ENCODE results near the gene USP12.
"Not testable (repeated sequence)": the region's sequence is repeated elsewhere in the genome, so short reads cannot be mapped to it uniquely, and the experiment has no call there.

The USP12 gene

DNA sequence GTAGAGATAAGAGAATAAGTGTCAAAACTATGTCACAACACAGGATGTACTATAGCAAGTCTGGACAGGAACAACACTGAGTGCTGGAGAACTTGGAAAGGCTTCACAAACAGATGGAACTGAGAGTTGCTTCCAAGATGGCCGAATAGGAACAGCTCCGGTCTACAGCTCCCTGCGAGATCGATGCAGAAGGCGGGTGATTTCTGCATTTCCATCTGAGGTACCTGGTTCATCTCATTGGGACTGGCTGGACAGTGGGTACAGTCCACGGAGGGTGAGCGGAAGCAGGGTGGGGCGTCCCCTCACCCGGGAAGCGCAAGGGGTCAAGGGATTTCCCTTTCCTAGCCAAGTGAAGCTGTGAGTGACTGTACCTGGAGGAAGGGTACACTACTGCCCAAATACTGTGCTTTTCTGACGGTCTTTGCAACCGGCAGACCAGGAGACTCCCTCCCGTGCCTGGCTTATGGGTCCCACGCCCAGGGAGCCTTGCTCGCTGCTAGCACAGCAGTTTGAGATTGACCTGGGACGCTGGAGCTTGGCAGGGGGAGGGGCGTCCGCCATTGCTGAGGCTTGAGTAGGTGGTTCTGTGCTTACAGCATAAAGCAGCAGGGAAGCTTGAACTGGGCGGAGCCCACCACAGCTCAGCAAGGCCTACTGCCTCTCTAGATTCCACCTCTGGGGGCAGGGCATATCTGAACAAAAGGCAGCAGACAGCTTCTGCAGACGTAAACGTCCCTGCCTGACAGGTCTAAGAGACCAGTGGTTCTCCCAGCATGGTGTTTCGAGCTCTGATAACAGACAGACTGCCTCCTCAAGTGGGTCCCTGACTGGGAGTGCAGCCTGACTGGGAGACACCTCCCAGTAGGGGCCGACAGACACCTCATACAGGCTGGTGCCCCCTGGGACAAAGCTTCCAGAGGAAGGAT, 46.0 kb downstream of the USP12 start:
- H3K27ac ChIP-seq, result no peak overlapping the region
- TF ChIP-seq ZFX (IDR thresholded peaks at IDR 0.05), result no peak
- TF ChIP-seq, protein P1, sequence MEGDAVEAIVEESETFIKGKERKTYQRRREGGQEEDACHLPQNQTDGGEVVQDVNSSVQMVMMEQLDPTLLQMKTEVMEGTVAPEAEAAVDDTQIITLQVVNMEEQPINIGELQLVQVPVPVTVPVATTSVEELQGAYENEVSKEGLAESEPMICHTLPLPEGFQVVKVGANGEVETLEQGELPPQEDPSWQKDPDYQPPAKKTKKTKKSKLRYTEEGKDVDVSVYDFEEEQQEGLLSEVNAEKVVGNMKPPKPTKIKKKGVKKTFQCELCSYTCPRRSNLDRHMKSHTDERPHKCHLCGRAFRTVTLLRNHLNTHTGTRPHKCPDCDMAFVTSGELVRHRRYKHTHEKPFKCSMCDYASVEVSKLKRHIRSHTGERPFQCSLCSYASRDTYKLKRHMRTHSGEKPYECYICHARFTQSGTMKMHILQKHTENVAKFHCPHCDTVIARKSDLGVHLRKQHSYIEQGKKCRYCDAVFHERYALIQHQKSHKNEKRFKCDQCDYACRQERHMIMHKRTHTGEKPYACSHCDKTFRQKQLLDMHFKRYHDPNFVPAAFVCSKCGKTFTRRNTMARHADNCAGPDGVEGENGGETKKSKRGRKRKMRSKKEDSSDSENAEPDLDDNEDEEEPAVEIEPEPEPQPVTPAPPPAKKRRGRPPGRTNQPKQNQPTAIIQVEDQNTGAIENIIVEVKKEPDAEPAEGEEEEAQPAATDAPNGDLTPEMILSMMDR (conservative IDR thresholded peaks at IDR 0.05), result no peak

DNA sequence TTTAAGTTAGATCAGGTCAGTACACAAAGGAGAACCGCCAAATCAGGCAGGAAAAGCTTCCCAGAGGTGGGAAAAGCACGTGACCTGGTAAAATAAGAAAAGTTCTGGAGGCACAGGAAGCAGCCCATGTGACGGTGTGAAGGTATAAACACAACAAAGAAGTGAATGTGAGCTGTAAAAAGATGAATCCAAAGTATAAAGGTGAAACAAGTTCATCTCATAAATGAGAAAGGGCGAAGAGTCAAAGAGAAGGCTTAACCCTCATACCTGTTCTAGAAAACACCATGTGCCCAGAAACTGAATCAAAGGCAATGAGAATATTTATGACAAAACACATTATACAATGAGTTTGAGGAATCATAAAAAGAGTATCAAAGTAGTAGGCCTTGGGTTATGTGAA, 47.0 kb downstream of the USP12 start:
- no peak for TF ChIP-seq ZFX (IDR thresholded peaks at IDR 0.05)
- TF ChIP-seq, protein P1 (conservative IDR thresholded peaks at IDR 0.05), result no peak
- no peak overlapping the region for H3K27ac ChIP-seq

DNA sequence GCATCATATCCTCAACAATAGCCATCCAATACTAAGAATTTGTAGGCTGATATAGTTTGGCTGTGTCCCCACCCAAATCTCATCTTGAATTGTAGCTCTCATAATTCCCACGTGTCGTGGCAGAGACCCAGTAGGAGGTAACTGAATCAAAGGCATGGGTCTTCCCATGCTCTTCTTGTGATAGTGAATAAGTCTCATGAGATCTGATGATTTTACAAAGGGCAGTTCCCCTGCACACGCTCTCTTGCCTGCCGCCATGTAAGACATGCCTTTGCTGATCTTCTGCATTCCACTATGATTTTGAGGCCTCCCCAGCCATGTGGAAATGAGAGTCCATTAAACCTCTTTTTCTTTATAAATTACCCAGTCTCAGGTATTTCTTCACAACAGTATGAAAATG, 48.2 kb downstream of the USP12 start:
- not testable (repeated sequence) for H3K27ac ChIP-seq

DNA sequence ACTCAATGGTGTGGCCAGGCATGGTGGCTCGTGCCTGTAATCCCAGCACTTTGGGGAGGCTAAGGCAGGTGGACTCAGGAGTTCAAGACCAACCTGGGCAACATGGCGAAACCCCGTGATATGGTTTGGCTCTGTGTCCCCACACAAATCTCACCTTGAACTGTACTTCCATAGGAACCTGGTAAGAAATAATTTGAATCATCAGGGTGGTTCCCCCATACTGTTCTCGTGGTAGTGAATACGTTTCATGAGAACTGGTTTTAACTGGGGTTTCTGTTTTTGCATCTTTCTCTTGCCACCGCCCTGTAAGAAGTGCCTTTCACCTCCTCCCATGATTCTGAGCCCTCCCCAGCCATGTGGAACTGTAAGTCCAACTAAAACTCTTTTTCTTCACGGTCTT, 49.6 kb downstream of the USP12 start:
- no peak overlapping the region for H3K27ac ChIP-seq
- TF ChIP-seq, protein P1 (conservative IDR thresholded peaks at IDR 0.05), result no peak
- TF ChIP-seq ZFX (IDR thresholded peaks at IDR 0.05), result no peak

DNA sequence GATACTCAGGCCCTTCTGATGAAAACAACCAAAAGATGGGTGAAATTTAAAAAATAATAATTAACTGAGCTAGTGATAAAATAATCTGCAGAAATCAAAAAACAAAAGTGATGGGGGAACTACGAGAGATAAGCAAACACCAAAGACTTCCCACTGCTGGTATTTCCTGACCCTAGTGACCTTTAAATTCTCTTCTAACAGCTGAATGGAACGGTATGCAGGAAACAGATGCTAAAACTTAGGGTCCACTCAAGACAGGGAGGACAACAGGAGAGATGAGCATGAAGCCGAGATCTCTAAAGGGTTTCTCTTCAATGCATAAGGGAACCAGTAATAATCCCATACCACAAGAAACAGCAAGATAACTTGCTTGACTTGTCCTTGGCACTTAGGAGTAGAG, 50.8 kb downstream of the USP12 start:
- TF ChIP-seq, protein P1 (conservative IDR thresholded peaks at IDR 0.05), result no peak
- TF ChIP-seq ZFX (IDR thresholded peaks at IDR 0.05), result no peak
- H3K27ac ChIP-seq, result no peak overlapping the region

DNA sequence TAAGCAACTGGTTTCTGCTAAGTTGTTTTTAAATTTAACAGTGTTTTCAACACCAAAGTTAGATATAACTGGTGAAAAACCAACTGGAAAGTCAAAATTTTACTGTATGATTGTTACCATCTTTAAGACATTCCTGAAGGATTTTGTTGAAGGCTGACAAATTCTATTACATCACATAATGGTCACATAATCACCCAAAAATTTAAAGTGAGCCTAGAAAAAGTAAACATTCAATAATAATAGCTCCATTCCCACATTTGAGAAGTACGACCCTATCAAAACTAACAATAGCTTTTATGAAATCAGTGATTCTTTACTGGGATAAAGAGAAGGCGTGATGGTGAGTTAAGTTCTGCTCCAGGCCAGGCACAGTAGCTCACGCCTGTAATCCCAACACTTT, 51.6 kb downstream of the USP12 start:
- TF ChIP-seq ZFX (IDR thresholded peaks at IDR 0.05), result no peak
- TF ChIP-seq, protein P1 (conservative IDR thresholded peaks at IDR 0.05), result no peak
- H3K27ac ChIP-seq, result no peak overlapping the region

DNA sequence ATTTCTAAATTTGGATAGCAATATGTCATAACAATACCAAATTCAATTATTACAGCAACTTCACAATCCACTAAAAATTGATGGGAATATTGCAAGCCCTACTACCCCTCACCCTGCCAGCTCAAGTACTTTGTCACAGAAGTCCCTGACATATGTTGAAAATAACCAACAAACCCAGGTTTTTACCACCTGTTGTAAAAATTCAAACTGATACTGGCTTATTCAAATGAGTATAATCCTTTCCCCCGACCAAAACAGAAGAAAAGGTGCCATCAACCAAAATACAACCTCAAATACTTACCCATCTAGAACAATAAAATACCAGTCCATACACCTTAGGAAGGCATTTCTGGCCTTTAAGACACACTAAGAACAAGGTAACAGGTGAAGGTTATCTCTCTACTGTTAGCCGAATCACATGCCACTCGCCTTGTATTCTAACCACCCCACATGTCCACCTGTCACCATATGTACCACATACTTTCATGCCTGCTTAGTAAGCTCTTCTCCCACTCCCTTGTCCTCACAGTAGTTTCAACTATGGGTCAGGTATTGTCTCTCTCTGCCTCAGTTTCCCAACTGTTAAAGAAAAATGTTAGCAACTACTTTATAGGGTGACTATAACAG, 53.1 kb downstream of the USP12 start:
- TF ChIP-seq, protein P1 (conservative IDR thresholded peaks at IDR 0.05), result no peak
- TF ChIP-seq ZFX (IDR thresholded peaks at IDR 0.05), result no peak
- no peak overlapping the region for H3K27ac ChIP-seq

Data from C4-2B (cell line).